K562 (cell line): ENCODE data around the gene RNF212B. TPM values are rescaled to one million over a fixed set of nuclear protein-coding genes. Genes with fewer than 3 reads are reported as not detected.

Experiments used
- EP400 ChIP-seq: fragments of 450-650 bp; IDR thresholded peaks from 2 replicates; pipeline ENCODE4 v1.6.1; 2017; ENCODE audit warnings: antibody characterized with exemption, mild to moderate bottlenecking, moderate library complexity
- HNRNPLL ChIP-seq: fragments of 200-400 bp; formaldehyde crosslinking; IDR thresholded peaks from 2 replicates; pipeline ENCODE4 v1.6.1; 2017; ENCODE audit warnings: low read length, low read depth, mild to moderate bottlenecking; ENCODE audit not compliant: poor library complexity, severe bottlenecking
- KAT8 ChIP-seq: fragments of 450-650 bp; IDR thresholded peaks from 2 replicates; pipeline ENCODE4 v1.6.1; 2016; ENCODE audit warnings: low read depth, mild to moderate bottlenecking
- KLF6 ChIP-seq: fragments of 250-450 bp; sonication (Bioruptor Pico); IDR thresholded peaks from 2 replicates; pipeline ENCODE4 v1.4.0; 2020; ENCODE audit warnings: mild to moderate bottlenecking, moderate library complexity, borderline replicate concordance
- MAZ ChIP-seq, 2 experiments: fragments of 450-650 bp in 1 of 2; sonication (generic) in 1 of 2; formaldehyde crosslinking; IDR thresholded peaks in 1 of 2; conservative IDR thresholded peaks in 1 of 2; 2 replicates each; pipeline versions ENCODE4 v1.4.0 to v1.5.0; 2020; ENCODE audit warnings: mild to moderate bottlenecking in 1 of 2, missing genetic modification reagents in 1 of 2
- NEUROD1 ChIP-seq: fragments of 150-350 bp; IDR thresholded peaks from 2 replicates; pipeline ENCODE4 v1.6.1; 2014; ENCODE audit warnings: borderline replicate concordance, low read length, low read depth; ENCODE audit not compliant: partially characterized antibody
- NR2C2 ChIP-seq, 2 experiments: fragments of 200-800 bp in 1 of 2; sonication (Bioruptor generic) in 1 of 2; sonication (generic) in 1 of 2; formaldehyde crosslinking in 1 of 2; IDR thresholded peaks; 2 replicates each; pipeline versions ENCODE4 v1.6.1 to v1.8.0; 2016 to 2022; ENCODE audit warnings: mild to moderate bottlenecking in 1 of 2, missing compliant biosample characterization in 1 of 2, missing genetic modification characterization in 1 of 2, missing genetic modification reagents in 1 of 2
- PATZ1 ChIP-seq: fragments of 250-450 bp; sonication (Bioruptor Pico); IDR thresholded peaks from 2 replicates; pipeline ENCODE4 v1.5.0; 2020; ENCODE audit warnings: mild to moderate bottlenecking, borderline replicate concordance
- POLR2A ChIP-seq: fragments of 450-650 bp; conservative IDR thresholded peaks from 2 replicates; pipeline ENCODE4 v1.6.1; 2016
- PREB ChIP-seq: sonication (generic); formaldehyde crosslinking; IDR thresholded peaks from 2 replicates; pipeline ENCODE4 v1.8.1; 2023; ENCODE audit warnings: mild to moderate bottlenecking, missing genetic modification reagents
- SLC30A9 ChIP-seq: fragments of 250-450 bp; sonication (Bioruptor Pico); IDR thresholded peaks from 2 replicates; pipeline ENCODE4 v1.8.0; 2022; ENCODE audit warnings: mild to moderate bottlenecking, moderate library complexity
- TFE3 ChIP-seq: fragments of 450-650 bp; formaldehyde crosslinking; IDR thresholded peaks from 2 replicates; pipeline ENCODE4 v1.4.0; 2020; ENCODE audit warnings: mild to moderate bottlenecking, mixed read lengths
- ZBTB17 ChIP-seq: fragments of 450-650 bp; formaldehyde crosslinking; IDR thresholded peaks from 2 replicates; pipeline ENCODE4 v1.4.0; 2020; ENCODE audit warnings: mild to moderate bottlenecking
- ZNF57 ChIP-seq: fragments of 450-650 bp; formaldehyde crosslinking; IDR thresholded peaks from 2 replicates; pipeline ENCODE4 v1.4.0; 2020; ENCODE audit warnings: mild to moderate bottlenecking, moderate library complexity
- ZNF699 ChIP-seq: fragments of 250-450 bp; sonication (Bioruptor Pico); IDR thresholded peaks from 2 replicates; pipeline ENCODE4 v1.8.0; 2021; ENCODE audit warnings: mild to moderate bottlenecking, moderate library complexity; ENCODE audit not compliant: insufficient replicate concordance
- polyA plus RNA-seq, 8 experiments: library from polyadenylated mRNA; depleted of rRNA in 4 of 8; stranded (reverse) in 5 of 8; unstranded in 3 of 8; fragments of >200 nt; fragmentation: Nextera tagmentation in 2 of 8; fragmentation: Illumina TruSeq in 1 of 8; extraction: Ambion mirVana in 2 of 8; extraction: Trizol in 1 of 8; gene quantifications; 2 replicates each; pipeline versions ENCODE4 v1.2.1 to v1.2.3, GENCODE V29; 2011 to 2014; ENCODE audit warnings: inconsistent platforms in 1 of 8, missing spikeins in 1 of 8
- total RNA-seq, 7 experiments: library from RNA; depleted of rRNA in 6 of 7; stranded (reverse); fragments of >200 nt in 6 of 7; fragmentation: Illumina TruSeq in 2 of 7; extraction: Trizol in 2 of 7; gene quantifications; 2 replicates each; pipeline versions ENCODE4 v1.2.1 to v1.2.3, GENCODE V29; 2011 to 2021; ENCODE audit warnings: low replicate concordance in 1 of 7
- TF ChIP-seq, protein P1 (sequence below): fragments of 250-450 bp; sonication (Bioruptor Pico); IDR thresholded peaks from 2 replicates; pipeline ENCODE4 v1.8.0; 2022; ENCODE audit warnings: inconsistent platforms, mild to moderate bottlenecking, moderate library complexity, borderline replicate concordance
- TF ChIP-seq, protein P2 (sequence below), 2 experiments: IDR thresholded peaks; 2 replicates each; pipeline ENCODE4 v1.6.1; 2011; ENCODE audit warnings: borderline replicate concordance in 1 of 2, control low read depth in 1 of 2, low read depth in 1 of 2, low read length in 1 of 2, mild to moderate bottlenecking in 1 of 2, mixed read lengths in 1 of 2, moderate library complexity in 1 of 2; ENCODE audit not compliant: insufficient read depth in 1 of 2, insufficient read length in 1 of 2, poor library complexity in 1 of 2, severe bottlenecking in 1 of 2; ENCODE audit errors: extremely low read depth in 1 of 2

Gene RNF212B
- total and polyA plus RNA-seq, 9 of the 15 experiments (the other 6 are each of a cell fraction or from before 2014, with no cell fraction given), result 0.15 to 0.43 (median 0.27) TPM; not detected in 3

DNA sequence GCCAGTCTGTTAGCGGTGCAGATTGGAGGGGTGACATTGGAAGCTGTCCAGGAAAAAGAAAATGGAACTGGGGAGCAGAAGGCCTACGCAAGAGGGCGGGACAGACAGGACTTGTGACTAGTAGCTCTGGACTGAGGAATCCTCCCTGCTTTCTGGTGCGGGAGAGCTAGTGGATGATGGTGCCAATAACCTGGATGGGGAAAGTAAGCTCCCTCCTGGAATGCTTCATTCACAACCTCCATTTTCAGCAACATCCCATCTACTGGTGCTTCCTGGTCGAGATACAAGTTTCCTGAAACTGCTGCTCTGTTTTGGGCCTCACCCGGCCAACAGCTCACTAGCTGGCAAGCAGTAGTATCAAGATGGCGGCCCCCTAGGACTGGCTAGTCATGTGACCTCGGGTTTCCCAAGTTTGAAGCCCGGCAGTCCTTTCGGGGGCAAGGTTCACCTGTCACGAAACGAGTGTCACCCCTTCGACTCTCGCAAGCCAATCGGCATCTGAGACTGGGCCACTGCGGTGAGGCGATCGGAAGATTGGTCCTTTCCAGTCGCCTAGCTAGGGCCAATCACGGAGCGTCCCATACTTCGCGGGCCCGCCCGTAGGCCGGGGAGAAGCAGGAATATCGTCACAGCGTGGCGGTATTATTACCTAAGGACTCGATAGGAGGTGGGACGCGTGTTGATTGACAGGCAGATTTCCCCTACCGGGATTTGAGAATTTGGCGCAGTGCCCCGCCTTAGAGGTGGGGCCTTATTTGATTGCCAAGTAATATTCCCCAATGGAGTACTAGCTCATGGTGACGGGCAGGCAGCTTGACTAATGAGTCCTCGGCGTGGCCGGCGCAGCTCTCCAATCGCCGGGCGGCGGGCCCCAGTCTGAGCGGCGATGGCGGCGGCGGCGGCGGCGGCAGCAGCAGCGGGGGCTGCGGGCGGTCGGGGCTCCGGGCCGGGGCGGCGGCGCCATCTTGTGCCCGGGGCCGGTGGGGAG, 83.1 kb downstream of the RNF212B start, which contains the start of gene PABPN1 (continued):
- no peak for TF ChIP-seq ZNF57 (CRISPR knock-in tag)
- TF ChIP-seq, protein P1, sequence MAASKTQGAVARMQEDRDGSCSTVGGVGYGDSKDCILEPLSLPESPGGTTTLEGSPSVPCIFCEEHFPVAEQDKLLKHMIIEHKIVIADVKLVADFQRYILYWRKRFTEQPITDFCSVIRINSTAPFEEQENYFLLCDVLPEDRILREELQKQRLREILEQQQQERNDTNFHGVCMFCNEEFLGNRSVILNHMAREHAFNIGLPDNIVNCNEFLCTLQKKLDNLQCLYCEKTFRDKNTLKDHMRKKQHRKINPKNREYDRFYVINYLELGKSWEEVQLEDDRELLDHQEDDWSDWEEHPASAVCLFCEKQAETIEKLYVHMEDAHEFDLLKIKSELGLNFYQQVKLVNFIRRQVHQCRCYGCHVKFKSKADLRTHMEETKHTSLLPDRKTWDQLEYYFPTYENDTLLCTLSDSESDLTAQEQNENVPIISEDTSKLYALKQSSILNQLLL (CRISPR knock-in tag), result no peak
- TF ChIP-seq TFE3, result peak; percentile 99
- 0 out of 2 replicates have a peak, but pooled peaks have one; percentile 17 for TF ChIP-seq PATZ1 (CRISPR knock-in tag)
- TF ChIP-seq EP400, result peak; percentile 91
- no peak for TF ChIP-seq SLC30A9
- no peak for TF ChIP-seq ZNF699 (CRISPR knock-in tag)
- peak; percentile 35 to 75; a peak in 2 of 4 replicates for TF ChIP-seq MAZ (CRISPR knock-in tag; conservative IDR thresholded peaks at IDR 0.05 in 1 of 2, IDR thresholded peaks at IDR 0.05 in 1 of 2)
- no peak for TF ChIP-seq ZBTB17 (CRISPR knock-in tag)
- TF ChIP-seq NR2C2 (CRISPR knock-in tag; IDR thresholded peaks at IDR 0.05), result peak; percentile 94
- peak; percentile 99 for TF ChIP-seq NR2C2 (tag; IDR thresholded peaks at IDR 0.05)
- peak; percentile 98 for TF ChIP-seq NEUROD1
- TF ChIP-seq, protein P2, sequence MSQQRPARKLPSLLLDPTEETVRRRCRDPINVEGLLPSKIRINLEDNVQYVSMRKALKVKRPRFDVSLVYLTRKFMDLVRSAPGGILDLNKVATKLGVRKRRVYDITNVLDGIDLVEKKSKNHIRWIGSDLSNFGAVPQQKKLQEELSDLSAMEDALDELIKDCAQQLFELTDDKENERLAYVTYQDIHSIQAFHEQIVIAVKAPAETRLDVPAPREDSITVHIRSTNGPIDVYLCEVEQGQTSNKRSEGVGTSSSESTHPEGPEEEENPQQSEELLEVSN (IDR thresholded peaks at IDR 0.05; ENCODE audit: borderline replicate concordance in 1 of 2, extremely low read depth in 1 of 2, insufficient read depth in 1 of 2, insufficient read length in 1 of 2, low read depth in 1 of 2, low read length in 1 of 2, poor library complexity in 1 of 2, severe bottlenecking in 1 of 2), result peak; percentile 52 to 66
- TF ChIP-seq KAT8, result peak; percentile 90
- peak; percentile 88 for TF ChIP-seq POLR2A
- TF ChIP-seq KLF6 (CRISPR knock-in tag), result no peak
- no peak for TF ChIP-seq PREB (CRISPR knock-in tag)
- peak; percentile 82 for TF ChIP-seq HNRNPLL
